Measurements from ENCODE around the gene TDG.

TDG gene

DNA sequence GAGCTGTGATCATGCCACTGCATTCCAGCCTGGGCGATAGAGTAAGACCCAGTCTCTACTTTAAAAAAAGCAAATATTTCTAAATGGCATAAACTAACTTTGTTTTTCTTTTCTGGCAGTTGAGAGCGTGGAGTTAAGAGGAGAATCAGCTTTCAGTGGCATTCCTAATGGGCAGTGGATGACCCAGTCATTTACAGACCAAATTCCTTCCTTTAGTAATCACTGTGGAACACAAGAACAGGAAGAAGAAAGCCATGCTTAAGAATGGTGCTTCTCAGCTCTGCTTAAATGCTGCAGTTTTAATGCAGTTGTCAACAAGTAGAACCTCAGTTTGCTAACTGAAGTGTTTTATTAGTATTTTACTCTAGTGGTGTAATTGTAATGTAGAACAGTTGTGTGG is 21.2 kb downstream of the TDG start:
- CTCF ChIA-PET, result interaction anchor here (0.6 to 0.7 kb wide), 3 partner anchors 13 to 122 kb away, joined by 3 read pairs; no protein-coding TSS in a partner anchor
- POLR2A ChIA-PET, result interaction anchor here (0.7 to 0.9 kb wide), 2 partner anchors 26 to 57 kb away, joined by 3 to 5 read pairs; partner anchors contain the start of gene HSP90B1
- H3K4me3 ChIP-seq (ENCODE audit: low read depth, low read length), result no peak overlapping the region
- TF ChIP-seq, protein P1, sequence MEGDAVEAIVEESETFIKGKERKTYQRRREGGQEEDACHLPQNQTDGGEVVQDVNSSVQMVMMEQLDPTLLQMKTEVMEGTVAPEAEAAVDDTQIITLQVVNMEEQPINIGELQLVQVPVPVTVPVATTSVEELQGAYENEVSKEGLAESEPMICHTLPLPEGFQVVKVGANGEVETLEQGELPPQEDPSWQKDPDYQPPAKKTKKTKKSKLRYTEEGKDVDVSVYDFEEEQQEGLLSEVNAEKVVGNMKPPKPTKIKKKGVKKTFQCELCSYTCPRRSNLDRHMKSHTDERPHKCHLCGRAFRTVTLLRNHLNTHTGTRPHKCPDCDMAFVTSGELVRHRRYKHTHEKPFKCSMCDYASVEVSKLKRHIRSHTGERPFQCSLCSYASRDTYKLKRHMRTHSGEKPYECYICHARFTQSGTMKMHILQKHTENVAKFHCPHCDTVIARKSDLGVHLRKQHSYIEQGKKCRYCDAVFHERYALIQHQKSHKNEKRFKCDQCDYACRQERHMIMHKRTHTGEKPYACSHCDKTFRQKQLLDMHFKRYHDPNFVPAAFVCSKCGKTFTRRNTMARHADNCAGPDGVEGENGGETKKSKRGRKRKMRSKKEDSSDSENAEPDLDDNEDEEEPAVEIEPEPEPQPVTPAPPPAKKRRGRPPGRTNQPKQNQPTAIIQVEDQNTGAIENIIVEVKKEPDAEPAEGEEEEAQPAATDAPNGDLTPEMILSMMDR (IDR thresholded peaks at IDR 0.05; ENCODE audit: insufficient read depth, low read length, missing control alignments), result no peak
- peak; percentile 75 for DNase-seq (ENCODE audit: low read depth, low spot score)

DNA sequence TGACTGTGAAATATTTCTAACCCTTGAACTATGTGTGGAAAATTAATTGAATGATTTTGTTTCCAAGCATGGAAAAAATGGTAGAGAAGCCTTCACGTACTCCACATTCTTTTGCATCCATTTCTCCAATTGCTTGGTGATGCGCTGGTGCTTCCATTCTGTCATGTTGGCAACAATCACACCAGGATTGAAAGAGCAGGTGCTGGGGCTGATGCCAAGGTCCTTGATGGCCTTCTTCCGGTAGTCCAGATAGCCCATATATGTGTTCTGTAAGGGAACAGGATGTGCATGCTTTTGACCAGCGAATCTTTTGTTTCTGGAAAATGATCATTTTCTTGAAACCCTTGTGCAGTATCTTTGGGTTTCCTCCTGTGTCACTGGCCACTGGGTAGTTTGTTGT is 28.6 kb downstream of the TDG start:
- POLR2A ChIA-PET, result no interaction called here
- no peak overlapping the region for H3K4me3 ChIP-seq (ENCODE audit: low read depth, low read length)
- TF ChIP-seq, protein P1 (IDR thresholded peaks at IDR 0.05; ENCODE audit: insufficient read depth, low read length, missing control alignments), result no peak
- DNase-seq (ENCODE audit: low read depth, low spot score), result no peak
- CTCF ChIA-PET, result no interaction called here

DNA sequence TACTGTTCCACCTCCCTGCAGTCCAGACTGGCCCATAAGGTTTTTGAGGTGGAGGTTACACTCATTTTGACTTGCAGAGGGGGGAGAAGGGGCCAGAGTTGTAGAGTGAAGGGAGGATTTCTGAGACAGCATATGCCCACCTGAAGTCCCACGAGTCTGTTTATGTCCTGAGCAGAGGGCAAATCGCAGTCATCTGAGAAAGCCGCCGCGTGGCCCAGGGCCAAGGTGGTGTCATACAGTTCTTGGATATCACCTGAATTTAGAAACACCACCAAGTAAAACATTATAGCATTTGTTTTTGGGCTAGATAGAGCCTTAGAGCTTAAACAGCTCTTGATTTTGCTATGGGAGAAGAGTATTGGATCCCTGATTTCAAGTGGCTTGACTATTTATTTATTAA is 30.9 kb downstream of the TDG start:
- H3K4me3 ChIP-seq (ENCODE audit: low read depth, low read length), result no peak overlapping the region
- DNase-seq (ENCODE audit: low read depth, low spot score), result no peak
- TF ChIP-seq, protein P1 (IDR thresholded peaks at IDR 0.05; ENCODE audit: insufficient read depth, low read length, missing control alignments), result no peak
- CTCF ChIA-PET, result no interaction called here
- POLR2A ChIA-PET, result no interaction called here

DNA sequence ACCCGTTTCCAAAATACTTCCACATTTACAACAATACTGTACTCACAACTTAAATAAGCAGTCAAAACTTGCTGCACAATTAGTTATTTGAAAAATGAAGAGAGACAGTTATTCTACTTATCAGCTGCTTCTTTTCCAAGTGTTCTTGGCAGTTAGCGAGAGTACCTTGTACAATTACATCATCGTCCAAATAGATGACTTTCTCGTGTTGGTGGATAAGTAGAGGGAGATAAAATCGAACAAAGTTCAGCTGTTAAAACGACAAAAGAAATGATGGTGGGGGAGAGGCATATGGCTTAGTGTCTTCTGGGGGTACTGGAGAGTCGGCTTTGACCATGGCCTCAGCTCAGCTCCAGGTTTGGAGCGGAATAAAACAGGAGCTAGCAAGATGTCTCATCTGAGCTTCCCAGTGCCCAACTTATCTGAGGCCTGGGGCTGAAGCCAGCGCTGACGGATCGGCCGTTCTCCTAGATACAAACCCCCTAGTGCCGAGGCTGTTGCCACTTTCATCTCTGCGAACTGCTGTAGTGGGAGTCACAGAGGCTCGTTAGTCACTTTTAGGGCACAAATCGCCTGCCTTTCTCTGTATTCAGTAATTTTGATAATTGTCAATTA is 31.7 kb downstream of the TDG start:
- TF ChIP-seq, protein P1 (IDR thresholded peaks at IDR 0.05; ENCODE audit: insufficient read depth, low read length, missing control alignments), result no peak
- no peak overlapping the region for H3K4me3 ChIP-seq (ENCODE audit: low read depth, low read length)
- CTCF ChIA-PET, result no interaction called here
- POLR2A ChIA-PET, result no interaction called here
- DNase-seq (ENCODE audit: low read depth, low spot score), result no peak

DNA sequence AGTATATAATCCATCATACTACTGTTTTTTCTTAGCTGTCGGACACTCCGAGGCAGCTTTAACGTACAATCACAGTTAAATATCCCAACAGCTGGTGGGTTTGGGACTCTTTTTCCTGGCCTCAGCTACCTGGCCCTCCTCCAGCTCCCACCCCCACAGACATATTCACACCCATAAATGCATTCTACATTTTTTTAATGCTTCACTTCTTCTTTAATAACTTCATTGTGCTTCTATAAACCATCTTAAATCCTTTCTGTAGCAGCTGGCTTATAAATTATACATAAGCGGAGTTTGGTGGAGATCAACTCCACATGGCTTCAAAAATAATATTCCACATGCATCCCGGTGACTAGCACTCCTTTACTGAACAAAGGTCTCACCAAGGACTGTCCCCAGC is 33.3 kb downstream of the TDG start:
- TF ChIP-seq, protein P1 (IDR thresholded peaks at IDR 0.05; ENCODE audit: insufficient read depth, low read length, missing control alignments), result no peak
- ChIA-PET POLR2A (no interaction called here), CTCF (interaction anchor here (0.8 to 1.8 kb wide), 2 partner anchors 110 to 112 kb away, joined by 3 to 4 read pairs; no protein-coding TSS in a partner anchor)
- DNase-seq (ENCODE audit: low read depth, low spot score), result no peak
- H3K4me3 ChIP-seq (ENCODE audit: low read depth, low read length), result no peak overlapping the region

DNA sequence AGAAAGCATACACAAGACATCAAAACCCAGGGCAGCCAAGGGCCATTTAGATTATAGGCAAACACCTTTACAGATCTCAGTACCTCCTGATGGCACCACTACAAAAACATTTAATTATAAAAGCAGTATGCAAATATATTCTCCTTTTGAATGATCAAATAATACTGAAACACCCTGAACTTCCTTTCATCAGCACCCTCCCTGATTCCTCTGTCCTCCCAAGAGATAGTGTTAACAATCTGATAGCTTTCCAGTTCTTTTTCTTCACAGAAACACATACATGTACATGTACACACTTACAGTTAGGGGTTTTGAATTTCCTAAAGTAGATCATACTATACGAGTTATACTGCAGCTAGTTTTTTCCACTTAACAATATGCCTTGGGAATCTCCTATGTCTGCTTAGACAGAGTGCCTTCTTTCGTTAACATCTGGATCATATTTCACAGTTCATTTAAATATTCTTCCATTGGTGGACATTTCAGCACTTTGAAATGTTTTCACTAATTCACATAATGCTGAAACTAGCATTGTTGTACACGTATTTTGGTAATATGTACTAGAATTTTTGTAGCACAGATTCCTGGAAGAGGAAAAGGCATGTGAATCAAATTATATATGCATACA is 35.2 kb downstream of the TDG start:
- CTCF ChIA-PET, result no interaction called here
- POLR2A ChIA-PET, result no interaction called here
- TF ChIP-seq, protein P1 (IDR thresholded peaks at IDR 0.05; ENCODE audit: insufficient read depth, low read length, missing control alignments), result no peak
- H3K4me3 ChIP-seq (ENCODE audit: low read depth, low read length), result no peak overlapping the region
- DNase-seq (ENCODE audit: low read depth, low spot score), result no peak
